UCSD-AML1 (cell line): ENCODE measurements around the gene UST.
A peak's percentile ranks its signal among the peaks of the same experiment; 100 is the strongest.
"Not testable (repeated sequence)": the region's sequence is repeated elsewhere in the genome, so short reads cannot be mapped to it uniquely, and the experiment has no call there.

Experiments
- DNase-seq: peaks from one replicate; lab custom pipeline; 2025; ENCODE audit not compliant: unreplicated experiment; lab: John Stamatoyannopoulos, UW

UST gene

GRCh38 chr6:148935705-148936435 lies 189.0 kb downstream of the UST start:
- no peak for DNase-seq

DNA sequence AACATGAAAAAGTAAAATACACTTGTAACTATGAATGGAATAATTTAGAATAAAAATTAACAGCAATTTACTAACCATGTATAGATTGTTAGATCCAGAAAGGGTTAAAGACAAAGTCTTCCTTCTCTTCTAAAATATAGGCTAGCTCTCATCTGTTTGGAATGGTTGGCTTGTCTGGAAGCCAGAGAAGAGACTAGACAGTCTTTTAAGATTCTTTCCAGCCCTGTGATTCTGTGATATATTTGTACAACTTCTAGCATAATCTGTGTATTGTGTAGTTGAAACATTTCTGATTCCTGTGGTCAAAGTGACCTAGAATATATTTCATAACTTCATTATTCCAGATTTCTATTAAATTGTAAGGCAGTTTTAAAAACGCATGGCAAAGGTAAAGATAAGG lies 196.6 kb downstream of the UST start:
- no peak for DNase-seq

DNA sequence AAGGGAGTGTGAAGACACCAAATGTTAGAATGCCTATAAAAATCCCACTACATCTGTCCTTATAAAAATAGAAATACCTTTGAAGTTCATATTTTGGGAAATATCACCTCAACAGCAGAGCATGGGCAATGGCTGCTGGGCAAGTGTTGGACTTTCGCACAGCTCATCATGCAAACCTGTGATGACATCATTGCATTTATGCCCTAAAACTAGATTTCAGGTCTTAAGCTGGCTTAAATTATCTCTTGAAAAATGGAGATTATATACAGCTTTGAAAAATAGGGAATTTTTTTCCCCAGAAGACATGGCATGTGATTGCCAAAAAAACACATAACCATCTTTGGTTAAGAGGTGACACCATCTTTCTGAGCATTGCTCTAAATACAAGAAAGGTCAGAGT lies 197.8 kb downstream of the UST start:
- no peak for DNase-seq

DNA sequence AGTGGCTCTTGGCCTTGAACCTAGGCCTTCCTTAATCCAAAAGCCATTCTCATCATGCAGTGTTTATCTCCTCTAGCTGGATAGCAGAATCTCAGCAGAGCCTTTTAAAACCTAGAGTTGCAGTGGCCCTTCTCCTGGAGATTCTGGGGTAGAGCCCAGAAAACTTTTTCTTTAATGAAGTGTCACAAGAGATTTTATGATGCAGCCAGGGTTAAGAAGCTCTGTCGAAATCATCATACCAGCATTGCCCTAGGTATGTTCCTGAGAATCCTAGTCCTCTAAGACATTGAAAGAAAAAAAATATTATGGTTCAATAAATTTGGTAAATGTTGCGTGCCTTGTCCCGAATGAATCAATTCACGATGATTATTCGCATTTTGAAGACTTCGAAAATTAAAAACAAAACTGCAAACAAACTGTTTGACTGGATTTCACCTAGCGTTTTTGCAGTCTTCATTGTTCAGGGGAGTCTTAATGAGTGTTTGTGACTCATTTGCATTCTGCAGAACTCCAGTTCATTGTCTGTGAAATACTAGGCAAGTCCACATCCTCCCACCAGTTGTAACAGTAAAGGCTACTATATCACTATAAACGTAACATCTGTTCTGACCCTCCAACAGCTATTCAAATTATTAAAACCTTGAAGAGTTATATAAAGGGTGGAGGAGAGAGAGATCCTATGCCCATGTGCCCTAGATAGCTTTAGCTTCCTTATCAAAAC lies 198.6 kb downstream of the UST start:
- DNase-seq = no peak

- peak; percentile 62 for DNase-seq
These were observed 201.0 kb downstream of the UST start for GRCh38 chr6:148947621-148948444.

DNA sequence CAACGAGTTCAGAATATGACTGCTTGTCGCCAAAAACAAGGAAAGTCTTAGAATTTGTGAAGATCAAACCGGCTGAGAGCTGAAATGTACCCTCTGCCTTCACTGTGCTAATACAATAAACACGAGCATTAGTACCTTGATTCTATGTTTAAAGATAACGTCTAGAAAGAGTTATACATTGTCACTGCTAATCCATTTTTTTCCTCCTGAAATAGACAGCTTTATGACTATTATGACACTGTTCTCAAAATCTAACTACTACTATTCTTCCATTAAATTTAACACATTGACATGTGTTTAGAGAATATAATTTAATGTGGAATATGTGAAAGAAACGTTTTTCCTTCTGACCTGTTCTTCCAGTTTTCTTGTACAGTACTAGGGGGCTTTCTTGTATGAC lies 204.8 kb downstream of the UST start:
- no peak for DNase-seq

DNA sequence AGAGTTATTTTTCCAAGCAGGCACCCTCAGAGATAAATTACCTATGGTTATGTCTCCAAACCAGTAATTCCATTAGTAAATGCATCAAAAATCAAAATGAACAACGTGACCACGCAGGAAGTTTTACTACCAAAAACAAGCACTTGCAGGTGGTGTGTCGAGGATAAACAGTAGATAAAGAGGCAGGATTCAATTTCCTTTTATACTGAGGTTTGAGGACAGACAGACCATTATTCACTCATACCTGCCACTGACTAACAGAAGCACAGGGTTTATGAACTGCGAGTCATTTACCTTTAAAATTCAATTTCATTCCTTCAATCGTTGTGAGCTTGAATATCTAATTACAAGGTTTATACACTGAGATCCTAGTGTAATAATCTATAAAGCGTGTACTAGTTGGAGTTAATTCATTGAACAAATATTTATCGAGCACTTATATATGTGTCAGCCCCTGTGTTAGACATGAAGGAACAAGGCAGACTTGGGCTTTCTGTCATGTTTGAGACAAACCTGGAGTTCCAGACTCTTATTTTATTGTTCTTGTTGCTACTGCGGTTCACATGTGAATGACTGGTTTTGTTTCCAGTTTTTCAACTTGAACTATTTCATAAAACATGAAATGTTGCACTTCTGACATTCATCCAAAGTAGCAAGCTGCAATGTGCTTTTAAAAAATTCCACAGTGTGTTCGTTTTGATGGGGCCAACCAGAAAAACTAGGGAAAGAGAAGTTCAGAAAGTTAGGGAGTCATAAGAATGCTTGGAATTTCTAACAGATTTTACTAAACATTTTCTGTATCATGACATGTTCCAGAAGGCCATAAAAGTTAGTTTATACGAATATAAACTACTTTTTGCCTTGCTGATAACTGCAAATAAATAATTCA lies 205.6 kb downstream of the UST start:
- no peak for DNase-seq

DNA sequence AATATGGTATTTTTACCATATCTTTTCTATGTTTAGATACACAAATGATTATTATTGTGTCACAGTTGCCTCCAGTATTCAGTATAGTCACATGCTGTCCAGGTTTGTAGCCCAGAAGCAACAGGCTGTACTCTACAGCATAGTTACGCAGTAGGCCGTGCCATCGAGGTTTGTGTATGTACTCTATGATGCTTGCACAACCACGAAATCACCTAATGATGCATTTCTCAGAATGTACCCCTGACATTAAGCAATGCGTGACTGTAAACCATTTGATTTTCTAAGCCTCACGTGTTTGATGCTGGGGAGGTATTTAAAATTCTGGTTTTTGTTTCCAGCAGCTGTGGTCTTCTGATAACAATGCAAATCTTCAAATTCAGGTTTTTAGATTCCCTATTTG lies 207.6 kb downstream of the UST start:
- no peak for DNase-seq

DNA sequence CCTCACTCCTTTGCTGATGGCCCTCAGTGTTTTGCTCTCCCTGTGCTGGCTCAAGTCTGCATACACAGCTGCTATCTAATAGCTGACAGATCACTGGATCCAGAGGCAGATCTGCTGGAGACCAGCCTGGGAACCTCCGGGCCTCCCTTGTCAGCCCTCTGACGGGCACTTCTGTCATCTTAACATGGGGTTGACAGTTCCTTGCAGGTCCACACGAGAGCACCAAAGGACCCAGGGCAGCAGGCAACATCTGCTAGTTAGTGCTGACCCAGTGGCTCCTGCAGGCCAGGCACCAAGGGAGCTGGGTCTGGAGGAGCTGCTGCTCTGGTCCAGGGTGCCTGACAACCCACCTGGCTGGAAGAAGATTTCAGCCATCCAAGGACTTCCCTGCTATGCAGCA lies 208.1 kb downstream of the UST start:
- no peak for DNase-seq

GRCh38 chr6:148955441-148955840 lies 208.6 kb downstream of the UST start:
- DNase-seq = no peak

GRCh38 chr6:148956163-148956562 lies 209.3 kb downstream of the UST start:
- not testable (repeated sequence) for DNase-seq

GRCh38 chr6:148957752-148958151 lies 210.9 kb downstream of the UST start:
- no peak for DNase-seq

DNA sequence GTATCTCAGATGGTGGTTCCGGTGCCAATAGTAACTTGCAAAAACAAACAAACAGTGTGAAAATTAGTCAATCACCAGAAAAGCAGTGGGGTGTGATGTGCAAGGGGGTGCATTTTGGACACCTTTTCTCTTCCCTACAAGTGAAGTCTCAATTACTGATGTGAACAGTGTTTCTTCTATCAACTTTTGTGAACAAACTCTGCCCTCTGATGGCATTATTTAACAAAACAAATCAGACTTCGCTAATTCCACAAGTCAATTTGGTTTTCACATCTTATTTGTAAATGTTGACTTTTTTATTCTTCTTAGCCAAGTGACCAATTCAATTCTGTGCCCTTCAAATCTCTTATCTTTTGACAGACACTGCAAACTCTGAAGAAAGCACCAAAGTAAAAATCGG lies 212.2 kb downstream of the UST start:
- DNase-seq = no peak

- DNase-seq = no peak
These were observed 212.7 kb downstream of the UST start for GRCh38 chr6:148959501-148959900.

- no peak for DNase-seq
These were observed 216.2 kb downstream of the UST start for GRCh38 chr6:148962854-148963515.

- DNase-seq = no peak
These were observed 216.9 kb downstream of the UST start for GRCh38 chr6:148963738-148964137.

- DNase-seq = no peak
These were observed 217.6 kb downstream of the UST start for GRCh38 chr6:148964467-148964866.

GRCh38 chr6:148965287-148965686 lies 218.5 kb downstream of the UST start:
- DNase-seq = no peak

GRCh38 chr6:148967011-148967520 lies 220.2 kb downstream of the UST start:
- no peak for DNase-seq

DNA sequence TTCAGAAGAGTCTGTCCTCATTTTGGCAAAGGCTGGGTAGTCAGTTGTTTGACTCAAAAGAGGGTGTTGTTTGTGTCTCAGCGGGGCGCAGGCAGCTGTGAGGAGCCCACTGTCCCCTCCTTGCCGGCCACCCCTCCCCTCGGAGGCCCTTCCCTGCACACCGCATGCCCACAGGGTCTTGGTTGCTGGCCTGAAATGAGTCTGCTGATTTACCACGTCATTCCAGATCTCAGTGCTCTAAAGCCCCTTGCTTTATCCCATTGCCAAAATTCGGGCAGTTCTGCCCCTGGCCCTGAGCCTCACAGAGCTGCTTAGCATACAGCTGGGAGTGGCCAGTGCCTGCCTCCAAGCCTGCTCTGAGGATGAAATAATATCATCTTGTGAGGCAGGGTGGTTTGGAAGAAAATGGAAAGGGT lies 220.7 kb downstream of the UST start:
- no peak for DNase-seq
